B cell (primary cell): Measurements from ENCODE around the gene THSD7A. TPM values are rescaled to one million over a fixed set of nuclear protein-coding genes. Genes with fewer than 3 reads are reported as not detected.

Experiments
- ATAC-seq: fragments of 200-7000 bp; cut with Tn5 transposase; one replicate; pipeline ENCODE4 v1.10.0; 2021; ENCODE audit warnings: low read depth, mild to moderate bottlenecking, moderate number of reproducible peaks, moderate library complexity
- CTCF ChIA-PET: fragments of 350-600 bp; sonication (Branson Sonifier 250); formaldehyde crosslinking; loops from one replicate; lab custom pipeline; 2021; ENCODE audit warnings: antibody characterized with exemption, inconsistent platforms; lab: Charles Lee
- POLR2A ChIA-PET: fragments of 350-600 bp; sonication (Branson Sonifier 250); formaldehyde crosslinking; loops from one replicate; lab custom pipeline; 2021; ENCODE audit warnings: antibody characterized with exemption; lab: Charles Lee
- DNase-seq: peaks from one replicate; pipeline ENCODE4 v3.0.0; 2013
- H2AFZ ChIP-seq: 2 replicates; pipeline ENCODE4 v1.6.1; 2012; ENCODE audit warnings: mild to moderate bottlenecking, low read depth, low read length; ENCODE audit not compliant: insufficient read depth, poor library complexity, severe bottlenecking
- H3K27ac ChIP-seq, 2 donors: 1 replicate in 1 of 2; 2 replicates in 1 of 2; pipeline ENCODE4 v1.5.1; 2012 to 2013; ENCODE audit warnings: low read length in 2 of 2, mild to moderate bottlenecking in 2 of 2, moderate library complexity in 1 of 2
- H3K27me3 ChIP-seq, 4 experiments: fragments of 200-600 bp in 1 of 4; sonication (generic) in 1 of 4; replicated peaks in 1 of 4; 1 replicate in 2 of 4; 2 replicates in 2 of 4; pipeline versions ENCODE4 v1.6.1 to v1.7.0; 2013 to 2016; ENCODE audit warnings: low read length in 3 of 4, mild to moderate bottlenecking in 2 of 4, mixed read lengths in 1 of 4, moderate library complexity in 1 of 4; ENCODE audit not compliant: insufficient read depth in 4 of 4, control insufficient read depth in 3 of 4; ENCODE audit errors: control extremely low read depth in 1 of 4
- H3K36me3 ChIP-seq, 2 experiments: replicated peaks in 1 of 2; 1 replicate in 1 of 2; 2 replicates in 1 of 2; pipeline versions ENCODE4 v1.6.1 to v1.7.1; 2013; ENCODE audit warnings: low read length in 1 of 2; ENCODE audit not compliant: insufficient read depth in 2 of 2, control insufficient read depth in 1 of 2; ENCODE audit errors: control extremely low read depth in 1 of 2, extremely low read depth in 1 of 2
- H3K4me1 ChIP-seq, 2 donors: fragments of 200-600 bp in 1 of 2; sonication (generic) in 1 of 2; 1 replicate in 1 of 2; 2 replicates in 1 of 2; pipeline versions ENCODE4 v1.5.1 to v1.6.1; 2013 to 2017; ENCODE audit warnings: low read length in 2 of 2; ENCODE audit not compliant: control insufficient read depth in 2 of 2, insufficient read depth in 2 of 2
- H3K4me2 ChIP-seq: replicated peaks from 2 replicates; pipeline ENCODE3; 2012; ENCODE audit warnings: mild to moderate bottlenecking, low read depth, low read length; ENCODE audit not compliant: poor library complexity, severe bottlenecking
- H3K4me3 ChIP-seq, 5 experiments: fragments of 200-600 bp in 1 of 5; sonication (generic) in 1 of 5; 1 replicate in 3 of 5; 2 replicates in 2 of 5; pipeline versions ENCODE4 v1.5.1 to v1.7.0; 2011 to 2016; ENCODE audit warnings: low read length in 4 of 5, mild to moderate bottlenecking in 4 of 5, low read depth in 2 of 5, control low read depth in 1 of 5, moderate library complexity in 1 of 5; ENCODE audit not compliant: insufficient read depth in 1 of 5; ENCODE audit errors: control extremely low read depth in 1 of 5, extremely low read depth in 1 of 5
- H3K79me2 ChIP-seq: fragments of 200-600 bp; sonication (generic); one replicate; pipeline ENCODE4 v1.6.0; 2016; ENCODE audit warnings: low read length; ENCODE audit not compliant: control insufficient read depth, insufficient read depth
- H3K9ac ChIP-seq: fragments of 200-600 bp; sonication (generic); 2 replicates; pipeline ENCODE4 v1.6.1; 2017; ENCODE audit warnings: mild to moderate bottlenecking, low read length, moderate library complexity
- H3K9me3 ChIP-seq, 3 donors: one replicate each; pipeline versions ENCODE4 v1.6.1 to v1.7.1; 2013; ENCODE audit warnings: low read length in 2 of 3; ENCODE audit not compliant: control insufficient read depth in 2 of 3, insufficient read depth in 1 of 3; ENCODE audit errors: control extremely low read depth in 1 of 3
- H4K20me1 ChIP-seq: 2 replicates; pipeline ENCODE4 v1.6.0; 2012; ENCODE audit warnings: mild to moderate bottlenecking, low read length; ENCODE audit not compliant: insufficient read depth, control insufficient read depth, poor library complexity, severe bottlenecking
- H3K27ac Mint-ChIP-seq: one replicate; pipeline ENCODE4 v1.8.0; 2021; ENCODE audit warnings: mixed read lengths
- H3K27me3 Mint-ChIP-seq: one replicate; pipeline ENCODE4 v1.8.0; 2021; ENCODE audit warnings: mixed read lengths
- H3K4me1 Mint-ChIP-seq: one replicate; pipeline ENCODE4 v1.8.0; 2021; ENCODE audit warnings: mixed read lengths
- H3K4me3 Mint-ChIP-seq: one replicate; pipeline ENCODE4 v1.8.0; 2021; ENCODE audit warnings: mixed read lengths
- H3K9me3 Mint-ChIP-seq: one replicate; pipeline ENCODE4 v1.8.0; 2022; ENCODE audit warnings: mixed read lengths; ENCODE audit not compliant: insufficient read depth
- CTCF ChIP-seq: fragments of 200-600 bp; IDR thresholded peaks from one replicate; pipeline ENCODE4 v1.8.0; 2022; ENCODE audit warnings: antibody characterized with exemption, mild to moderate bottlenecking
- EZH2 ChIP-seq: IDR thresholded peaks from 2 replicates; pipeline ENCODE4 v1.6.1; 2012; ENCODE audit warnings: borderline replicate concordance, low read depth, mild to moderate bottlenecking, moderate library complexity, low read length; ENCODE audit not compliant: insufficient read depth, poor library complexity, severe bottlenecking
- WGBS: methylation state at CpG from one replicate; pipeline ENCODE4 v1.1.5; 2013; ENCODE audit warnings: missing lambda C conversion rate; ENCODE audit not compliant: insufficient coverage; 5-methylcytosine and 5-hydroxymethylcytosine counted together
- intact Hi-C: fragments of 100-400 bp; cut with micrococcal nuclease; formaldehyde crosslinking; loops from one replicate; pipeline ENCODE4 v1.10.0; 2022
- polyA plus RNA-seq: library from polyadenylated mRNA; depleted of rRNA; stranded (reverse); fragments of >200 nt; gene quantifications from 2 replicates; pipeline ENCODE4 v1.2.3, GENCODE V29; 2012
- total RNA-seq, 2 donors: library from RNA; stranded (reverse); fragments of 120-200 nt in 1 of 2; gene quantifications; 1 replicate in 1 of 2; 2 replicates in 1 of 2; pipeline versions ENCODE4 v1.2.3 to v1.2.4, GENCODE V29; 2013 to 2022

Gene THSD7A
- total and polyA plus RNA-seq, 2 donors (not counting 1 experiment from before 2014, with no cell fraction given), result not detected

- no peak overlapping the region for H3K4me2 ChIP-seq
- ATAC-seq (no peak), DNase-seq (no peak)
- ChIA-PET POLR2A (no interaction called here), CTCF (no interaction called here)
- no peaks in the 10 kb centered on the region for H3K4me1 Mint-ChIP-seq
- no peak overlapping the region for H2AFZ ChIP-seq
- H3K27ac ChIP-seq, result no peak overlapping the region
- WGBS, result 69% methylated on average over 2 of the region's 2 CpGs
- no peaks in the 10 kb centered on the region for H3K4me1 ChIP-seq
- H3K4me3 Mint-ChIP-seq, result no peak overlapping the region
- no peak overlapping the region for H3K9ac ChIP-seq
- no peaks in the 10 kb centered on the region for H3K27me3 Mint-ChIP-seq
- intact Hi-C loops, result no loop called here
- no peak overlapping the region for H3K27ac Mint-ChIP-seq
- H3K27me3 ChIP-seq, result no peaks in the 10 kb centered on the region
- H3K4me3 ChIP-seq, result no peak overlapping the region
- no peaks in the 10 kb centered on the region for H4K20me1 ChIP-seq
- no peaks in the 10 kb centered on the region for H3K36me3 ChIP-seq
- TF ChIP-seq CTCF (no peak), EZH2 (no peak)
- no peaks in the 10 kb centered on the region for H3K9me3 ChIP-seq
- H3K79me2 ChIP-seq, result no peaks in the 10 kb centered on the region
- no peaks in the 10 kb centered on the region for H3K9me3 Mint-ChIP-seq
These were observed 274.4 kb downstream of the THSD7A start for GRCh38 chr7:11557627-11558026.

- Mint-ChIP-seq H3K4me3 (no peak overlapping the region), H3K27me3 (no peaks in the 10 kb centered on the region), H3K9me3 (no peaks in the 10 kb centered on the region), H3K27ac (no peak overlapping the region), H3K4me1 (no peaks in the 10 kb centered on the region)
- no peak overlapping the region for H3K27ac ChIP-seq
- H4K20me1 ChIP-seq, result no peaks in the 10 kb centered on the region
- no peaks in the 10 kb centered on the region for H3K79me2 ChIP-seq
- ATAC-seq (no peak), DNase-seq (no peak)
- no peak overlapping the region for H3K4me3 ChIP-seq
- no CpG with 5 or more reads among the region's 6 CpGs for WGBS
- no peaks in the 10 kb centered on the region for H3K4me1 ChIP-seq
- no peaks in the 10 kb centered on the region for H3K9me3 ChIP-seq
- CTCF ChIA-PET, result no interaction called here
- no peak overlapping the region for H3K9ac ChIP-seq
- intact Hi-C loops, result no loop called here
- POLR2A ChIA-PET, result no interaction called here
- no peaks in the 10 kb centered on the region for H3K36me3 ChIP-seq
- no peak overlapping the region for H3K4me2 ChIP-seq
- H2AFZ ChIP-seq, result no peak overlapping the region
- no peaks in the 10 kb centered on the region for H3K27me3 ChIP-seq
- TF ChIP-seq CTCF (no peak), EZH2 (no peak)
These were observed 279.2 kb downstream of the THSD7A start for GRCh38 chr7:11552676-11553296.
